ENCODE measurements around the gene MAPK8.
A peak's percentile ranks its signal among the peaks of the same experiment; 100 is the strongest.

Gene MAPK8

DNA sequence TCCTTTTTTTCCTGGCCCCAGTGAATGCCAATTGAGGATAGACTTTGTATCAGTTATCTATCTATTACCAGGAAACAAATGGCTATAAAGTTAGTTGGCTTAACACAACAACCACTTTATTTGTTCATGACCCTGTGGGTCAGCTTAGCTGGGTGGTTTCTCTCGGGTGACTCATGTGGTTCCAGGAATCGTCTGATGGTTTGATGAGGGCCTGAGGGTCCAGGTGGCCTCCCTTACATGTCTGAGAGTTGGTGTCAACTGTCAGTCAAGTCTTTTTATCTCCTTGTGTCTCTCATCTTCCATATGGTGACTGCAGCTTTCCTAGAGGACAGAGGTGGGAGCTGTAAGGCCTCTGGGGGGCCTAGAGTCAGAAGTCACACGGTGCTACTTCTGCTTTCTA, 15.3 kb upstream of the MAPK8 start:
- no peak for DNase-seq (ENCODE audit: low read depth in 2 of 2)

DNA sequence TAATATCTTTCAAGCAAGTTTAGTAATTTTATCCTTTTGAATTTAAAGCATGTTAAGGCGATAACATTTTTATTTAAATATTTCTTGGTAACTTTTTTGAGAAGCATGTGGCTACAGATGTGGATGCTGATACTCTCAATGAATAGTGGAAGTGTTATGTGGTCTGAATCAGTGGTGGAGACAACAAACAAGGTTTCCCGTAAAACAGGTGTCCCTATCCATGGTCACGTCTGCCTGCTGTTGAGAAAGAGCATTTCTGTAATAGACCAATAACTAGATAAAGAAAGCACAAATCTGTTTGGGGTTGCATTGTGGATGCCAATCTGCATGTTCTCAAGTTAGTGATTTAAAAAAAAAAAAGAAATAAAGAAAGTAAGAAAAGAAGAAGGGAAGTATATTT, 13.9 kb upstream of the MAPK8 start:
- DNase-seq (ENCODE audit: low read depth in 2 of 2): no peak

DNA sequence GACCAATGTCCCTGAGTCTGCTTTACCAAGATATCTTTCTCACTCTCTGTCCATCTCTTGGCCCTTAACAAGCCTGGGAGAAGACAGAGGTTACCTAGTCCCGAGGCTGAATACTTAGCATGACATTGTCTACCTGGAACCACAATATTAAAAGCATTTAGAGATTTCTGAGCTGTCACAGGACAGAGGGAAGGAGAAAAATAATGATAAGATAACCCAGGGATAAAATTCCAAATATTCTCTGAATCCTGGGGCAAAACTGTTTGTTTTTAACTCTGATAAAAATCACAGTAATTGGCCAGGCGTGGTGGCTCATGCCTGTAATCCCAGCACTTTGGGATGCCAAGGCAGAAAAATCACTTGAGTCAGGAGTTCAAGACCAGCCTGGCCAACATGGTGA, 12.0 kb upstream of the MAPK8 start:
- DNase-seq (ENCODE audit: low read depth in 2 of 2): no peak

DNA sequence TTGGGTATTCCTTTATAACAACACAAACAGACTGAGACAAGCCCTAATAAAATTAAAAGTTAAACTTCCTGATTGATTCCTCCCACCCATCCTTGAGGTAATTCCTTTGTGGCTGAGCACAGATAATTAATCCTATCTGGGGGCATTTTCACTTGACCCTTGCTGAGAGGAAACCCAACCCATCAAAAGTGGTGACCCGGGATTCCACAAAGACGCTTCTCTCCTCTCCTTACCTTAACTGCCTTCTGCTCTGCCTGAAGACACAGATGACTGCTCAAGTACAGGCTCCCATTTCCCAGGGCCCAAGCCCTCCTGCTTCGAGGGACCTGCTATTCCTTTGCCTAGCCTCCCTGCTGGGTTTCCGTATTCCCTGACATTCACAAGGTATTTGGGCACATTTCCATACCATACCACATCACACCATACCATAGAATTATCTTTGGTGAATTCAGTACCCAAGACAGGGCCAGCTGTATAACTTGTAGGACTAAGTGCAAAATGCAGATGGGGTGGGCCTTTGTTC, 9.8 kb upstream of the MAPK8 start:
- DNase-seq (ENCODE audit: low read depth in 2 of 2): no peak

DNA sequence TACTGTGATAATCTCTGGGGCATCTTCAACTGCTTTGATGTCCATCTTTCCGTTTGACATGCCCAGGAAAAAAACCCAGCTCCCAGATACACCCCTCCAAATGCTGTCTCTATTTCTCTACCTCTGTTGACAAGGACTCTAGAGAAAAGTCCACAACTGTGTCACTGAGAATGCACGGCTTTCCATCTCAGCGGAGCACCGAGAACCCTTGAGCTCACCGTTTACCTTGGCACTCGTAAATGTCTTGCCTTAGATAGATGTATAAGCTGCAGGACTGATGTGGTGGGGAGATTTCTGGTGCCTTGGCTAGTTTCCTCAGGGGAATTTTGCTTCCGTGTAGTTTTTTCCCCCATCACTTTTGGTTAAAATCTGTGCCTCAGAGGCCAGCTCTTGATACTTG, 7.4 kb upstream of the MAPK8 start:
- DNase-seq (ENCODE audit: low read depth in 2 of 2): no peak

DNA sequence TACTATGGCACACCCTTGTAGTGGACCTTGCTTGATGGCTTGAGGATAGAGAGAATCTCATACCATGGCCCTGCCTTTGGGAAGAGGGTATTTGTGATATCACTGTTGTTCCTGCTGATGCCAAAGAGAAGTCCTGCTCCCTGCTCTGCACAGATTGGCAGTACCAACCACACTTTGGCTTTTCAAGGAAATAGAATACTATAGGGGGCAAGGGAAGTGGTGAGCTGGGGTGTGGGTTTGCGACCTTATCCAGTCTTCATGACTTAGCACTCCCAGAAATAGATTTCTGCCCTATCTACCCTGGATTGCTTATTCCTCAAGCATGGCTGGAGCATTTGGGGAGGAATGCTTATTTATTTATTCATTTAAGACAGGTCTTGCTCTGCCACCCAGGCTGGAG, 6.8 kb upstream of the MAPK8 start:
- DNase-seq (ENCODE audit: low read depth in 2 of 2): no peak

DNA sequence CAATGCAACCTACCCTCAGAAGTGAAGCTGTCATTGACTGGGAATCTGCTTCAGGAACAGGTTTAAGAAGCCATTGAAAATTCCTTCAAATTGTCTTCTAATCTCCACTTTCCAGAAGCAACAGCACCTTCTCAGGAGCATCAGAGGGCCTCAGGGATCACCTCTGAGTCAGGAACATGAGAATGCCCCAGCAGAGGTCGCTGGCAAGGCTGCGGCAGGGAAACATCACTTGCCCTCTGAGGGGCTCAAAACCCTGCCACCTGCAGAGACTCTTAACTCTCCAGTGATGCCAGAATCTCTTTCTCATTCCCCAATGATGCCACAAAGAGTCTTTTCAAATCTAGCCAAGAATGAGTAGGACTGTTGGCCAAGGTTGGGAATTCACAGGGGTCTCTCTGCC, 5.9 kb upstream of the MAPK8 start:
- DNase-seq (ENCODE audit: low read depth in 2 of 2): no peak

DNA sequence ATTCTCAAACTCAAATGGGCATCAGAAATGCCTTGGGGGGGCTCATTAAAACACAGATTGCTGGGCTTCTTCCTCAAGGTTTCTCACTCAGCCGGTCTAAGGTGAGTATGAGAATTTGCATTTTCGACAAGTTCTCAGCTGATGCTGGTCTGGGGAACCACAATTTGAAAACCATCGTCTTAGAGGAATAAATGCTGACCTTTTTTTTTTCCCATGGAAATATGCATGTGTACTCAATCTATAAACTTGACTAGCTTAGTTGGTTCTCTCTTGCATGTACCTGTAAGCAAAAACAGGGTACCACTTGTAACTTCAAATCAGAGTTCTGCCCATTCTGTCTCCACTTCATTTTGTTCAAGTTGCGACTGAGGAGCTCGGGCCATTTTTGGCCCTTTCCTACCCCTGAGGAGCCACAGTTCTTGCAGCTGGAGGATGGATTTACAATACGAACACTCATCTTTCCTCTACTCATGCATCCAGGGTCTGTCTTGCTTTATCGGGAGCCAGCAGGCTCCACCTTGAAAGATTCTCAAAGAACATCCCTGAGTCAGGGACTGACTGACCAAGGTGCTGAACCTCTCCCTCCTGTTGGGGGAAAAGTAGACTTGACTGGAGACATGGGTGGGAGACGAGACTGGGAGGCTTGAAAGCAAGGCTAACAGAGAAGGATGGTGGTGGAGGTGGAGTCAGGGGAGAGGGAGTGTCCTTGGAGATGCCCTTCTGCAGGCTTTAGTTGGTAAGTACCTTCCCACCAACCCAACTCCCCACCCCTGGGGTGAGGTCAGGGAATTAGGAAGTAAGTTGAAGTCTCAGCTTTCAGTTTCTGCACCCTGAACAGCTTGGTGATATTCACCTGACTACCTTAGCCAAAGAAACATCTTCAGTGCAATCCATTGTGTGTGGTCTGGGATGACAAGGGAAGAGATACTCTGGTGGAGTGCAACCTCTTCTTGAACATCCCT, 3.7 kb upstream of the MAPK8 start:
- DNase-seq (ENCODE audit: low read depth in 2 of 2): no peak

DNA sequence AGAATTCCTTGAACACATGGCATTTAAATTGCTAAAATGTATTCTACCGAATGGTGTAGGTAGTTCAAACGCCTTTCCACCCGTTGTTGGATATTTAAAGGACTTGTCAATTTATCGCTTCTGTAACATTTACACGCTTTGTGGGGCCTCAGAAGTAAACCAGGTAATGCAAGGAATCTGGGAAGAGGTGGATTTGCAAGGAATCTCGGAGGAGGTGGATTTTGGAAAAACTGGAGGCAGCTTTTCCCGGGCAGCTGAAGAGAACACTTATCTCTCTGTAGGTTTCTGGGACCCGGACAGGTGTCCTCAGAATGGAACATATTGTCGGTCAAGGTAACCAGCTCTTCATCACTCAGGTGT, 592 bp upstream of the MAPK8 start:
- no peak for DNase-seq (ENCODE audit: low read depth in 2 of 2)

DNA sequence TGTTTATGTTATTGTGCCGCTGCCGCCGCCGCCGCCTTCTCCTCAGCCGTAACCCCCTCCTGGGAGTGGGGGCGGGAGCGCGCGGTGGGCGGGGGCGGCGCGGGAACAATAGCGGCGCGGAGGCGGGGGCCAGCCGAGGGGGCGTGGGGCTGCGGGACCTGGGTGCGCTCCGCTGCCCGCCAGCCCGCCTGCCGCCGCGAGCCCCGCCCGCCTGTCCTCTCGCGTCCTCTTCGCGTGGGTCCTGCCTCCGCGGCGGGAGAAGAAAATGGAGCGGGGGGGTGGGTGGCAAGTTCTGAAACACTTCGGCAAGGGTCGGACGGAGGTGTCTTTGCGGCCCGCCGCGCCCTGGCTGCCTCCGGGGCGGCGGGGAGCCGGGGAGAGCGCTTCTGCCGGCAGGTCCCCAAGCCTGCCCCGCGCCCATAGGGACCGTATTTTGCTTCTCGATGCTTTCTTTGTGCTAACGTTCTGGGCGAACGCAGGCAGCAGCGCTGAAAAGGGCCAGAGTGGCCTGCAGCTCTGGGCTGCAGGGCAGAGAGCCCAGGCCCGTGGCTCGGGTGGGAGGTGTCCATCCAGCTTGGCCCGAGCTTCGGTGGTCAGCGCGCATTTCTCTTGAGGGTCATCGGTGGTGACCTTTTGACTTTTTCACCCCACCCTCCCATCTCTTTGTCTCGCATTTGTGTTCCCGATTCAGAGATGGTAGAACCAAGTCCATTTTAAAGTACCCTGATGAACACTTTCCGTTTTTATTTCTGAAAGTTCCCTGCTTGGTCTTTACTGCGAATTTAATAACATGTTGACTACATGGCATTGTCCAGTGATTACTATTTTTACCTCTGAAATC, 613 bp downstream of the MAPK8 start:
- peak; percentile 59 to 63 for DNase-seq (ENCODE audit: low read depth in 2 of 2)

DNA sequence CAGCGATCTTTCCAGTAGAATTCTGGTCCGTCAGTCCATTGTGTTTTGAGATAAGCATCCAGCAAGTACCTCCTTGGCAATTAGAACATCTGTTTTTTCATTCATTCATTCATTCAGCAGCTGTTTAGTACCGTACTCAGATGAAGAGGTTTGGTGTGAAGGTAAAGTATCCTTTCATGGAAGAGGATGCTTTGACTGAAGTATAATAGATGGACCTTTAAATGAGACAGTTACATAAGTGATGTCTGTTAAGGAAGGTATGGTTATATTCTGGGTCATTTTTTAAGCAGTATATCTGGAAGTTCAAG, 1.2 kb downstream of the MAPK8 start:
- no peak for DNase-seq (ENCODE audit: low read depth in 2 of 2)

DNA sequence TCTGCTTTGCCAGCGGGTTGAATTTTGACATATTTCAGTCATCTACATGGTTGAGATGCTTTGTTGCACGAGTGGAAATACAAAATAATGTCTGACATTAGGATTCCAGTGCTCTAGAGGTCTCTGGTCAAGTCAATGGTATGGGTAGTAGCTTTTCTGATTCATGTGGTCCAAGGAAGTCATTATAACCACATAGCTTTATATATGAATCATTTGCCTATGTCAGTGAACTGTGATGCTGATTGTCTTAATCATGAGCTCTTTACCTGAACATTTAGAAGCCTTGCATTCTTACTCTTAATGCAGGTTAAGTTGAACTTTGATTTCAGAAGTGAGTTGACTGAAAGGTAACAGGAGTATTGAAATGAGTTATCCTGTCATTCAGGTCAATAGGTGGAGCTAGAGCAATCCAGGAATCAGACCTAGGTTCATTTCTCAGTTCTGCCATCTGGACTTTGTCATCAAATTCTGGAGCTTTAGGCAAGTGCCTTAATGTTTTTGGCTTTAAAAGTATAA, 3.3 kb downstream of the MAPK8 start:
- DNase-seq (ENCODE audit: low read depth in 2 of 2): no peak

DNA sequence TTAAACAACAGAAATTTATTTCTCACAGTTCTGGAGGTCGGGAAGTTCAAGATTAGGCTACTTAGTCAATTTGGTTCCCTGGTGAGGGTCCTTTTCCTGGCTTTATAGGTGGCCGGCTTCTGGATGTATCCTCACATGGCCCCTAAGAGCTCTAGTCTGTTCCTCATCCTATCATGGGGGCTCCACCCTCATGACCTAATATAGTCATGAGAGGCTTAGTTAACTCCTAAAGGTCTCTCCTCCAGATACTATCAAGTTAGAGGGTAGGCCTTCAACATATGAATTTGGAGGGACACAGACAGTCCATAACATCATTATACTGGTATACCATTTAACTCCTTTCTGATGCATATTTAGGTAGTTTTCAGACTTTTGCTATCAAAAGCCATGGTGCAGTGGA, 7.6 kb downstream of the MAPK8 start:
- DNase-seq (ENCODE audit: low read depth in 2 of 2): no peak

DNA sequence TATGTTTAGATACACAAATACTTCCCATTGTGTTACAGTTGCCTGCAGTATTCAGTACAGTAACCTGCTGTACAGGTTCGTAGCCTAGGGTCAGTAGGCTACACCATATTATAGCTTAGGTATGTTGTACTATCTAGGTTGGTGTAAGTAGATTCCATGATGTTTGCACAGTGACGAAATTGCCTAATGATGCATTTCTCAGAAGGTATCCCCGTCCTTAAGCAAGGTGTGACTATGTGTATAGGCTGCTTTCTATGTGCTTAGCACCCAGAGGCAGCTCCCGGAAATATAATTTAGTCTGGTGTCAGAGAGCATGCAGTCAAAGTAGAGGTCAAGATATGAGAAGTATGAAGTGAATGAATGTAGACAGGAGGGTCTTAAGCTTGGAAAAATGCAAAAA, 9.8 kb downstream of the MAPK8 start:
- DNase-seq (ENCODE audit: low read depth in 2 of 2): no peak

DNA sequence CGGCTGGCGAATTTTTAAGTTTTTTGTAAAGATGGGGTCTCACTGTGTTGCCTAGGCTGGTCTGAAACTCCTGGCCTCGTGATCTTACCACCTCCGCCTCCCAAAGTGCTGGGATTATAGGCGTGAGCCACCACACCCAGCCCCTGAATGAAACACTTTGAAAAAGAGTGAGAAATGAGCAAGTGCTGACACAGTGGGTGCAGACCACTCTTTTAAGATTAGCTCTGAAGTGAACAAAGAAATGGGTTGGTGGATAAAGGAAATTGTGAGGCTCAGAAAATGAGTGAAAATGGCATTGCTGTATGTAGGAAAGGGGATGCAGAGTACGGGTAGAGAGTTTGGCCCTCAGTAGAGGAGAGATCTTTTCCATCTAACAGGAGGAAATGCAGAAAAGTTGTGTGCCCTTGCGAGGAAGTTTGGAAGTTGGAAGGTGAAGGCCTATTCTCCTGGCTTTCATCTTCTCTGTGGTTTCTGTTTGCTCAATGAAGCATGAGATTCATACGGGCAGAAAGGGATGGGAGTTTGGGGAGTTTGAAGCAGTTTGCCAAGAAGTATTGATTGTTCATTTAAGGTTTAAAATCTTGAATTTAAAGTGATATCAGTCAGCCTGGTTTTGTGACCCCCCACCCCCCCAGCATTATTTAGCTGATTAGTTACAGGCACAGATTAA, 11.0 kb downstream of the MAPK8 start:
- DNase-seq (ENCODE audit: low read depth in 2 of 2): no peak

DNA sequence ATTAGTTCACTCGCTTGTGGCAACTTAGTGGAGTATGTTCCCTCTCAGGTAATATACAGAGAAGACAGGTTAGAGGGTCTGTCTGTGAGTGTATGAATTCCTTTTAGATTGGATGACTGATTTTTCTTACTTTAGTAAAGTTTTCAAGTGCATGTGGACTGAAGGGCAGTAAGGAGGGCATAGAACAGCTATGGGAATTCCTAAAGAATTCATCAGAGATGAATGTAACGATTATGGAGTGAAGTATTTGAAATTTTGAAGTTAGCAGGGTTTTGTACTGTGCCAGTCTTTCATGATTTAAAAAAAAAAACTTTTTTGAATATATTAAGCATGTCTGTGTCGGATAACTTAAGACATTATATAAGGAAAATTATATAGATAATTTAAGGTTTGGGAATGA, 15.5 kb downstream of the MAPK8 start:
- no peak for DNase-seq (ENCODE audit: low read depth in 2 of 2)

DNA sequence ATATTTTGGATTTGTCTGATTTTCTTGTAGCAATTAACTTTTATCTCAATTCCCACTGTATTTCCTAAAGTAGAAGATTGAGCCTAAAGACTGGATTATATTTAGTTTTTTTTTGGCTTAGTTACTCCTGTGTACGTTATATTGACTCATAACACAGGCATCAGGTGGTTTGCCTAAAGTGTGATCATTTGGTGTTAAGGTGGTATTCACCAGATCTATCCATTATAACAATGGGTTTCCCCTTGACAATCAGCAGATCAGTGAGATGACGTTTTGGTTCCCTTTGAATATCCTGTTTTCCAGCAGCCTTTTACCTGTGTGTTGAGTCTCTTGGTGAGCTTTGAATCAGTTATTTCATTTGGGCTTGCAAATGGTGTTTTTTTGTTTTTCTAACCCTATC, 18.1 kb downstream of the MAPK8 start:
- DNase-seq (ENCODE audit: low read depth in 2 of 2): no peak

DNA sequence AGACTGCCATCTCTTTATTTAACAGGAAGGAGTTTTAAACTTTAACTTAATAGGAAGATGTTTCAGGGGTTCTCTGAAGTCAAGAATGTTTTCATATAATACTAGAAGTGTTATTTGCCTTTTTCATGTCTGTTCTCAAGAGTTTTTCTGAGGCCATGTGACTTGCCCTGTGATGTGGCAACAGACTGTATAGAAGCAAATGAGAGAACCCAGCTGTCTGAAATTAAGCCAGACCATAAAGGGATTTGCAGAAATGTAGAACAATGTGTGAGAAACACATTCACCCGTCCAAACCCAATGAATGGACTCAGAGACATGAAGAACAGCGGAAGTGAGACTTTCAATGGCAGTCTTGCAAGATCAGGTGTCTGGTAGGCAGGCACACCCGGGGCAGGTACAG, 23.8 kb downstream of the MAPK8 start:
- no peak for DNase-seq (ENCODE audit: low read depth in 2 of 2)

DNA sequence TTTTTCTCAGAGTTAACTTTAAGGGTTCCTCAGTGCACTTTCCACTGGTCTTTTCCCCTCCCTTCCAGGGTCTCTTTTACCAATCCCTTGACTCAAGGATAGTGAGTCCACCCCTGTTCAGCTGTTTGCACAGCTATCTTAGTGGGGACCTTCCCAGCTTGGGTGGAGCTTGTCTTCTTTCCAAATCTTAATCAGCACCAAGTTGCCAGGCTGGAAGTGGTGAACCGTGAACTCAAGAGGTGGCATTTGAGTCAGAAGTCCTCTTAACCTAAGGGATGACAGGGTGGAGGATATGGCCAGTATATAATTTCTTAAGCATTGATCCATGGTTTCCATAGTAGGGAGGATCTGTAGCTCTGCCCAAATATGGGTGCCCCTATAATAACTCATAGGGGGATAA, 25.0 kb downstream of the MAPK8 start:
- DNase-seq (ENCODE audit: low read depth in 2 of 2): no peak

DNA sequence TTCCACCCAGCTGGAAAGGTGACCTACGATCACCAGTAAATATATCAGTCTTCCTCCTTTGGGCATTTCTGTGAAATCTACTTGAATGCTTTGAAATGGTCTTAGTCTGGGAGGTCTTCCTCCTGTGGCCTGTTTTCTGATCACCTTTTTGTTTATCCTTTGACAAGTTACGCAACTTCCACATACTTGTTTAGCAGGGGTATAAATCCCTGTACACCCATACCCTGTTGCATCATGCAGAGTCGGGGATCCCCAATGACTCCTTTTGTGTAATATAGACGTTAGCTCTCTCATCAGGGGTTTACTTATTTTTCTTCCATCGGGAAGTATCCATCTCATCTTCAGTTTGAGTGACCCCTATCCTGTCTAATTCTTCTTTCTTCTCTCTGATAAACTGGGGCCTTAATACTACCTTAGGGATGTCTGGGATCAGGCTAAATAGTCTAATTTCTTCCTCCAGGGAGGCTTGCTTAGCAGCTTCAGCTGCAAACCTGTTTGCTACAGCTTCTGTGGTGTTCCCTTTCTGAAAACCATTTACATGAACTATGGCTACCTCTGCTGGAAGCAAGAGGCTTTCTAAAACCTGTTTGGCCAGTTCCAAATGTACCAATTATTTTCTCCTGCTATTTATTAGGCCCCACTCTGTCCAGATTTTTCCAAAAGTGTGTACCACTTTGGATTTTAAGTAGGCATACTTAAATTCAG, 25.8 kb downstream of the MAPK8 start:
- no peak for DNase-seq (ENCODE audit: low read depth in 2 of 2)

DNA sequence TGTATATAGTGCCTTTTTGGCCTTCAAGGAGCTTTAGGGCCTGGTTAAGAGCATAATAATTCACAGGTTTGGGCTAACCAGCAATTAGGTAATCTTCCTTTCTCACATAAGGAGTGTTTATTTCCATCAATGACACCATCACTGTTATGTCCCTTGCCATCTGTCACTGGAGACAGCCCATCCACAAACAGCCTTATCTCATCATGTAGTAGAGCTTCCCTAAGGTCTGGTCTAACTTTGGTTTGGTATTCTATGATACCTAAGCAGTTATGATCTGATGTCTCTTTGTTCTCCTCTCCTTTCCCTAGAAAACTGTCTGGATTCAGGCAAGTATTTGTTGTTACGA, 26.4 kb downstream of the MAPK8 start:
- no peak for DNase-seq (ENCODE audit: low read depth in 2 of 2)

DNA sequence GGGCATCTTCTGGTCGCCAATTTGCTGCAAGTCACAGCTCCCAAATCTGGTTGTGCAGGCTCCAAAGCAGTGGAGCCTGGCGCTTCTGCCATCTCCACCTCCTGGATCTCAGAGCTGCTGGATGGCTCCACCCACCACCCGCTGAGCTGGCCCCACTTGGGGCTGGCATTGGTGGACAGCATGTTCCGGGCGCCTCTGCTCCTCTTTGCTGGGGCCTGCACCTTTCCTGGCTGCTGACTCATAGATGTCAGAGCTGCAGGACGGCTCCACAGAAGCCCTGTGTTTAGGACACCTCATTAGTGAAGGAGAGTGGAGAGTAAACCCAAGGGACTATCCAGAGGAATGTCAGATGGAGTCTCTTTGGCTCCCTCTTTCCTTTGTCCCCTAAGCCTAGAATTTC, 27.4 kb downstream of the MAPK8 start:
- no peak for DNase-seq (ENCODE audit: low read depth in 2 of 2)

Data from stimulated activated CD4-positive, alpha-beta T cell treated with anti-CD3 and anti-CD28 coated beads, Interleukin-1b, Interleukin-23, amount 100 ng/mL, for 4 hours (primary cell).